ENCODE data around the gene MAP1LC3B2.

The MAP1LC3B2 gene

DNA sequence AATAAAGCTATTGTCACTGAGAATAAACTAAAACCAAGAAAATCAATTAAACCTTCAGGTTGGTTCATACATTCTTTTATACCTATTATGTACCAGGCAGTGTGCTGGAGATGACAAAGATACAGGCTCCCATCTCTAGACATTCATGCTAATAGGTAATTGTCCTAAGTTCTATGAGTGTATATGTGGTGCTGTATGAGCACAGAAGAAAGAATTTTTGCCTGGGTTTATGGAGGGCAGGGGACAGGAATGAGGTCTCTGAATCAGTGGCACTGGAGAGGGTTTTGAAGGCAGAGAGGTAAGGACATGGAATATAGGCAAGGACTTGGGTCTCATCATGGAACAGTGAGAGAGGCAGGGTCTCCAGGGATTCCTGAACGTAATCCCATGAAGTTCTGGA lies 38.7 kb downstream of the MAP1LC3B2 start:
- DNase-seq = no peak

DNA sequence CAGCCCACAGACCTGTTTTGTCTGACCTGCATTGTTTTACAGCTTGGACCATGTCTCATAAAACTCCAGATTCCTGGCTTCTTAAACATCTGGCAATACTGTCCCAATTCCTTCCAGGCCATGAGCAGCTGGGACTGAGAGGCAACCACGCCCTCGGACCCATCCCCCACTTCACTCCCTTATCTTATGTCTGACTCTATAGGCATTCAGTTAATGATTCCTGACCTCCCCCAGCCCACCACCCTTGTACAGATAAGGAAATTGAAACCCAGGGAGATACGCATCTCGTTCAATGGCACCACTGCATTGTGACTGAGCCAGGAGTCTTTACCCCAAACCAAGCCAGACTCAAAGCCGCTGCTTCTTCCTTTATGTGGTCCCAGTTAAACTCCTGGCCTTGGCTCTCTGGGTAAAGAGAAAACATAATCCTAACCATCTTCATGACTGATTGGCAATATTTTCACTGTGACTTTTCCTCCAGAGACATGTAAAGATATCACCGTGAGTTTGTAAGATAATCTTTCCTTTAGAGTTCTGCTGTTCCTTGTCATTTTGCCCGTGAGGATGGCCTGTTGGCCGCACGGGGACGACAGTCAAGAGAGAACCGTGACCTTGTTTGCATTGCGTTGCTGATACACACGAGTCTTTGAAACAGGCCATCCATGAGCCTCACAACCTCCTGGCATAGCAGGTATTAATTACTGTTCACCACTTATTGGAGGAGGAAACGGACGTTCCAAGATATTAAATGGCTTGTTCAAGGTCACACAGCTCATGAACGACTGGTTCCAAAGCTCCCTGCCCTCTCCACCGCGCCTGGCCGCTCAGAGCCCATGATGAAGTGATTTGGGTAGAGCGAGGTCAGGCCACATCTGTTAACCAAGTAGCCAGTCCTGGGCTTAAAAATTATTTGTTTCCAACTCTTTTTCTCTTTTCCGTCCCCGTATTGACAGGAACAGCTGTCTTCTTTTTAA lies 39.4 kb downstream of the MAP1LC3B2 start:
- no peak for DNase-seq

- DNase-seq = no peak
Measured at GRCh38 chr12:116599285-116600136, 40.3 kb downstream of the MAP1LC3B2 start.

DNA sequence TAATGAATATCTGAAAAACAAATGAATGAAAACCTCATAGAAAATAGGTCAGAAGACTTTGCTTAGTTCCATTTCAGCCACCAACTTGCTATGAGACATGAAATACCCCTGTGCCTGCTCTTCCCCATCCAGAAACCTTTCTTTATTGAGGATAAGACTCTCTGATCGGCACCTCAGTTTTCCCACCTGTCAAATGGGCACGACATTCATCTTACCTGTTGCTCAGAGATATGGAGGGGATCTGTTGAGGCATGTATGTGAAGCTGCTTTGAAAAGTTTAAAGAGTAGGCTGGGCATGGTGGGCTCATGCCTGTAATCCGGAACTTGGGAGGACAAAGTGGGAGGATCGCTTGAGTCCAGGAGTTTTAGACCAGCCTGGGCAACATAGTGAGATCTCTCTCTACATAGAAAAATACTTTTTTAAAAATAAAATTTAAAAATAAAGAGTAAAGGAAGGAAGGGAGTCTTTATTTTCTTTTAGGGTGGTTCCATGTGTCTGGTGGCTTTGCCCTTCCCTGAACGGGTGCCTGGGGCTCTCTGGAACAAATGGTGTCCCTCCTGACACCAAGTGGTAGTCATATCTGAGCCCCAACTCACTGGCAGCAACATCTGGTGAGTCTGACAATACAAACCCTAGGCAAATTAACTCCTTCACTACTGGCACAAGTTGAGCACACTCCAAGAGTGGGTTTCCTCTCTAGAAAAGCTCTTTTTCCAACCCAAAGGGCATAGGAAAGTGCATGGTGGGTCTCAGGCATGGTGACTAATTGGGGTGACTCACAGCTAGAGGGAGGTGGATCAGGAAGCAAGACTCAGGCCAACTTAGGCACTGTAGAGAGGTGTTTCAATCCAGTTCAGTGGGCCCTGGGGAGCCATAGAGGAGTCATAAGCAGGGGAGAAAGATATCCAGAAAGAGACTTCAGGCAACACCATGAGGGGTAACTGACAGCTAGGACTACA lies 42.1 kb downstream of the MAP1LC3B2 start:
- DNase-seq = no peak

GRCh38 chr12:116601933-116602810 lies 43.0 kb downstream of the MAP1LC3B2 start:
- DNase-seq = no peak

GRCh38 chr12:116603546-116604177 lies 44.5 kb downstream of the MAP1LC3B2 start:
- DNase-seq = no peak

GRCh38 chr12:116604178-116604895 lies 45.2 kb downstream of the MAP1LC3B2 start:
- DNase-seq = no peak

- DNase-seq = no peak
Measured at GRCh38 chr12:116604951-116605641, 45.9 kb downstream of the MAP1LC3B2 start.

GRCh38 chr12:116606397-116606796 lies 47.2 kb downstream of the MAP1LC3B2 start:
- no peak for DNase-seq

DNA sequence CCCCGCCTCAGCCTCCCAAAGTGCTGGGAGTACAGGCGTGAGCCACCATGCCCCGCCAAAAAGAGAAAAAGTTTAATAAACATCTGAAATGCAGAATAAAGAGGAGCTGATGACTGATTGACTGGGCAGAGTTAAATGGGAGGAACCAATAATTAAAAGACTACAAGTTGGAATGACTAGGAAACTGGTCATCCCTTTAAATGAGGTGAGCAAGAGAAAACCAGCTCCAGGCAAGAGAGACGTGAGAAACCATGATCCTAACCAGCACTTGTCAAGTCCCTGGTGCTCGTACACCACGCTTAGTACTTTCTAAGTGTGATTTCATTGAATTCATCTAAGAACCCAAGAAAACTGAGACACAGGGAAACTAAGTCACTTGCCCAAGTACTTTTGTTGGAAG lies 47.9 kb downstream of the MAP1LC3B2 start:
- DNase-seq = no peak

DNA sequence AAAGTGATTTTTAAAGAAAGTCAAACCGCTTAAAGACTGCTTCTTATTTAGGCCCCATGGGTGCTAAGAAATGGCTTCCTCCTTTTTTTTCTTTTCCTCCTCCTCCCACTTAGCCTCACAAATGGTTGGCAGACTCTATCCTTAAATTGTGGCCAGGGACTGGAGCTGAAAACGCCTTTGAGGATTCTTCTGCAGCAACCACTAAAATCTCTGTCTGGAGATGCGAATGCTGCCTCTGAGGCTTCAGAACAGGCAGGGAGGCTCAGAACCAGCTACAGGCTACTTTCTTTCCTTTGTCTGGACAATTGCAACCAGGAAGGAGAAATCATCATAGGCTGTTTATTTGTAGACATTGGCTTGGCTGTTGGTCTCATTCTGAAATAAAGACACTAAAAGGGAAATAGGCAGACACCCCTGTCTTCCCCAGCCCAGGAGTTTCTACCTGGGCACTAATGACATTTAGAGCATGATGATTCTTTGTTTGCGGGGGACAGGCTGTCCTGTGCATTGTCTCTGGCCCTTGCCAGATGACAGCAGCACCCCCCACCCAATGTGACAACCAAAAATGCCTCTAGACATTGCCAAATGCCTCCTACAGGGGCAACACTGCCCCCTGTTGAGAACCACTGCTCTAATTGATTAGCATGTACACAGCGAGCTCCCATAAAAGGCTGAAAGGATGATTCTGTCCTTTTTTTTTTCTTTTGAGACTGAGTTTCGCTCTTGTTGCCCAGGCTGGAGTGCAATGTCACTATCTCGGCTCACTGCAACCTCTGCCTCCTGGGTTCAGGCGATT lies 50.3 kb downstream of the MAP1LC3B2 start:
- DNase-seq = no peak

- no peak for DNase-seq
Measured at GRCh38 chr12:116610971-116611541, 51.9 kb downstream of the MAP1LC3B2 start.

DNA sequence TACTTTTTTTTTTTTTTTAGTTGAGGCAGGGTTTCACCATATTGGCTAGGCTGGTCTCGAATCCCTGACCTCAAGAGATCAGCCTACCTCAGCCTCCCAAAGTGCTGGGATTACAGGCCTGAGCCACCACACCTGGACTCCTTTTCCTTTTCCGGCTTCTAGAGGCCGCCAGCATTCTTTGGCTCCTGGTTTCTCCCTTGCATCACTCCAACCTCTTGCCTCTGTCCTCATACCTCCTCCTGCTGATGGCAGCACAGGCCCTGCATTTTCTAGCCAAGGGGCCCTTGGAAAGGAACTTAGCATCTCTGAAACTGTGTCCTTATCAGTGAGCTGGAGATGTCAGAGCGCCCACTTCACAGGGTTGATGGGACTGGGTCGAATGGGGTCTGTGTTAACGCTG lies 53.3 kb downstream of the MAP1LC3B2 start:
- no peak for DNase-seq

GRCh38 chr12:116613256-116613655 lies 54.1 kb downstream of the MAP1LC3B2 start:
- DNase-seq = no peak

DNA sequence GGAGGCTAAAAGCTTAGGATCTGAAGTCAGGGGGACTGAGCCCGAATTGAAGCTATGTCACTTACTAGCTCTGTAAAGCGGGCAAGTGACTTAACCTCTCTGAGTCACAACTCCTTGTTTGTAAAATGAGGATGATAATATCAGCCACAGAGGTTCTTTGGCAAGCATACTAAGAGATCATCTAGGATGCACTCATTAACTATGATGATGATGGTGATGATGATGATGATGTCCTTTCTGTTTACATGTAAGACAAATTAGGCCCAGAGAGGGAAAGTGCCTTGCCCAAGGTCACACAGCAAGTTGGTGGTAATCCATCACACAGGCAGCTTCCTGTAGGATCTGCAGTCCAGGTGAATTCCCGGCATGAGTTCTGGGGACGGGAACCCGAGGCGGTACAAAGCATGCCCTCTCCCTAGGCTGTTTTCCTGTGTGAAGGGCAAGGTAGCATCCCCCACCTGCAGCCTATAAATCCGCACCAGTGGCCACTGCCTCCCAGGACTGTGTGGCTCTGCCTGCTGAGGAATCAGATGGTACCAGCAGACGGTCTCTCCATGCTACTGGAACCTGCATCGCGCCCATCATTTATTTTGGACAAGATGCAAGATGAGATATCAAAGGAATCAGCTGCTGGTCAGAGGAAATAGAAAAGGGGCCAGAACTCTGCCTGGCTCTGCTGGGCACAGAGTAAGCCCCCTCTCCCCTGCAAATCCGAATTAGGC lies 55.2 kb downstream of the MAP1LC3B2 start:
- DNase-seq = no peak

DNA sequence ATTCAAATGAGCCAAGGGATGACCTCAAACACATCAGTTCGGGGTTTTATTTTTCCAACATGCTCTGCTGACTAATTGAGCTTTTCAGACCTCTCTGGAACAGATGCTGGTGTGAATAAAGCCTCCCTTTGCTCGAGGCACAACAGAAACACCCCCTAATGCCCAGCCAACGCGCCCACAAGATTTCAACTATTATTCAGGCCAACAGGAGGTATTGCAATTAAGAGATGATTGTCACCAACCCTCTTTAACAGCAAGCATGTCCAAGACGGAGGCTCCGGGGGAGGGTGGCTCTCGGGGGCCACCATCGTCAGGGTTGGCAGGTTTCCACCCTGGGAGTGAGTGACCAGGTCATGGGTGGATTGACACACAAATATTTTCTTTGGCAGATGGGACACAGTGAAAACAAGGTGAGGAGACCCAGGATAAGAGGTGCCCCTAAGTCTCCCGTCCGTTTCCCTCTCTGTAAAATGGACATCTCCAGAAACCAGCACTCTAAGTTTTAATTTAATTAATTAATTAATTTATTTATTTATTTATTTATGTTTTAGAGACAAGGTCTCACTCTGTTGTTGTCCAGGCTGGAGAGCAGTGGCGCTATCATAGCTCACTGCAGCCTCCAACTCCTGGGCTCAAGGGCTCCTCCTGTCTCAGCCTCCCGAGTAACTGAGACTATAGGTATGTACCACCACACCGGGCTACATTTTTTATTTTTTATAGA lies 56.1 kb downstream of the MAP1LC3B2 start:
- no peak for DNase-seq
